Brain pericyte (primary cell): ENCODE measurements around the gene SLIT3.
"Not testable (repeated sequence)": the region's sequence is repeated elsewhere in the genome, so short reads cannot be mapped to it uniquely, and the experiment has no call there.

Experiments
- DNase-seq: peaks from one replicate; pipeline ENCODE4 v3.0.0-alpha.2; 2012; ENCODE audit warnings: low read depth, low spot score

Gene SLIT3

DNA sequence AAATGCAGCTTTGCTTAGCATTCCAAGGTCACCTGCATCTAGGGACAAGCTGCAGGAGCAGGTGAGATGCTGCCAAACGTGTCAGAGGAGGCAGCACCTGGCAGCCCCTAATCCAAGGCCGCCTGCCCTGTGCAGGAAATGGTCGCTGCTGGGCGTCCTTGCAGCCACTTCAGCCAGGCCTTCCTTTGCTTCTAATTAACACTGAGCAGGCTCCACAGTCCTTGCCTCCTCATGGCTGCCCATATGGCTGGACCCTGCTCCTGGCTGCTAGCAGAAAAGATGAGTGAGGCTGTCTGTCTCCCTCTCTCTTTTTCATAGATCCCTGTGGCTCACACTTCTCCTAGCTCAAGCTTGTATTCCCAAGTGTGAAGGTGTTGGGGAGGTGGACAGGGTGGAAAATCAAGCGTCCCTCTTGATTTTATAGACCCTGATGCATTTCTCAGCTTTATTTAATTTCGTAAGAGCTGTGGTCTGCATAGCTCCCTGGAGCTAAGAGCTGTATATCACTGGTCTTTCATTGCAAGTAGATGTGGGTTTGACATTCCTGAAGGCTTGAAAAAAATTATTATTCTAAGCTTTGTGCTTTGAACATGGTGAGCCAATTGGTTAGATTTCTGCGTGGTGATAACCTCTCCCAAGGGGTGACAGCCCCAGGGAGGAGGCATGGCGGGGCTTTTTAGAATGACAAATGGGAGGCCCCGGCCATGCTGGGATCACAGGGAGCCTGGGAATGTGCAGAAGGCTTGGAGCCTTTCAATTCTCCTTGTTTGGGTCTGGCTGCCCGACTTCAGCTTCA lies 193.8 kb downstream of the SLIT3 start:
- no peak for DNase-seq

DNA sequence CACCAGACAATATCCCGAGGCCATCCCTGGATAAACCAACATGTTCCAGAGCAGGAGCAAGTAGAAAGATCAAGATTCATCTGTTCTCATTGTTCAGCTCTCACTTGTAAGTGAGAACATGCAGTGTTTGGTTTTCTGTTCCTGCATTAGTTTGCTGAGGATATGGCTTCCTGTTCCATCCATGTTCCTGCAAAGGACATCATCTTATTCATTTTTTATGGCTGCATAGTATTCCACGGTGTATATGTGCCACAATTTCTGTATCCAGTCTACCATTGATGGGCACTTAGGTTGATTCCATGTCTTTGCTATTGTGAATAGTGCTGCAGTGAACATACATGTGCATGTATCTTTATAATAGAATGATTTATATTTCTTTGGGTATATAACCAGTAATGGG lies 195.4 kb downstream of the SLIT3 start:
- not testable (repeated sequence) for DNase-seq

GRCh38 chr5:169104937-169105494 lies 195.9 kb downstream of the SLIT3 start:
- no peak for DNase-seq

DNA sequence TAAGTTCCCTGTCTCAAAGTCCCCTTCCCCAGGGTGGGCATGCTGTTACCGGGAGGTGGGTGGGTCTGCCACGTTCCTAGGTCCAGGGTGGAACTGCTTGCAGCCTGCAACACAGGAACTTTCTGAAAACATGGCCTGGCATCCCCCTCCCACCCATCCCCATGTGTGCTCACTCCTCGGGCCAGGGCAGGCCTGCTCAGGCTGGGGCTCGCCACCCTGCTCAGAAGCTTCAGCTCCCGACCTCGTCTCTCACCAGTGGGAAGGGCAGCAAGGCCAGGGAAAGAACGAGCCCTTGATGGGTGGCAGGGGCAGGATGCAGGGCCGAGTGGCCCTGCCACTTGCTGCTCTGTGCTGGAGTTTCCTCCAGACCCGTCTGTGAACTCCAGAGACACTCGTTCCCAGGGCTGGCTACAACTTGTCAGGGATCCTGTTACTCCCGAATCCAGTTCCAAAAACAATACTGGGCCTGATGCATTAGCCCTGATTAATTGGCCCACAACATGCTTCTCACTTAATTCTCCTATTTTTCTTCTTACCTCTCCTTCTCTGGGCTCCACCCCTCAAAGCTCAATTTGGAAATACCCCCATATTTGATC lies 197.3 kb downstream of the SLIT3 start:
- DNase-seq = no peak

DNA sequence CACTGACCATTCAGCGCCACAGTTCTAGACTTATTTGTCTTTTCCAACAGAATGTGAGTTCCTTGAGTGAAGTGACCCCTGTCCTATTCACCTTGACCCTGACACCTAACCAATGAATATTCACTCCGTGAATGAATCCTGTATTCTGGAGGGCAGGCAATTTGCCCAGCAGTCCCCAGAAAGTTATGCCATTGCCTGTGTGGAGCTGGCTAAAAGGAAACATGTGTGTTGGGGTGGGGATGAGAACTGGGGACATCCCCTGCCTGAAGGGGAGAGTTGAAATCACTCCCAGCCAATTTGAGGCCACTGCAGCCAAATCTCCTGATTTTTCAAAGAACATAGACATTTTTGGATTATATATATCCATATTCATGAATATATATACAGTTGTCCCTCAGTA lies 199.0 kb downstream of the SLIT3 start:
- no peak for DNase-seq

GRCh38 chr5:169100735-169101075 lies 200.2 kb downstream of the SLIT3 start:
- no peak for DNase-seq

DNA sequence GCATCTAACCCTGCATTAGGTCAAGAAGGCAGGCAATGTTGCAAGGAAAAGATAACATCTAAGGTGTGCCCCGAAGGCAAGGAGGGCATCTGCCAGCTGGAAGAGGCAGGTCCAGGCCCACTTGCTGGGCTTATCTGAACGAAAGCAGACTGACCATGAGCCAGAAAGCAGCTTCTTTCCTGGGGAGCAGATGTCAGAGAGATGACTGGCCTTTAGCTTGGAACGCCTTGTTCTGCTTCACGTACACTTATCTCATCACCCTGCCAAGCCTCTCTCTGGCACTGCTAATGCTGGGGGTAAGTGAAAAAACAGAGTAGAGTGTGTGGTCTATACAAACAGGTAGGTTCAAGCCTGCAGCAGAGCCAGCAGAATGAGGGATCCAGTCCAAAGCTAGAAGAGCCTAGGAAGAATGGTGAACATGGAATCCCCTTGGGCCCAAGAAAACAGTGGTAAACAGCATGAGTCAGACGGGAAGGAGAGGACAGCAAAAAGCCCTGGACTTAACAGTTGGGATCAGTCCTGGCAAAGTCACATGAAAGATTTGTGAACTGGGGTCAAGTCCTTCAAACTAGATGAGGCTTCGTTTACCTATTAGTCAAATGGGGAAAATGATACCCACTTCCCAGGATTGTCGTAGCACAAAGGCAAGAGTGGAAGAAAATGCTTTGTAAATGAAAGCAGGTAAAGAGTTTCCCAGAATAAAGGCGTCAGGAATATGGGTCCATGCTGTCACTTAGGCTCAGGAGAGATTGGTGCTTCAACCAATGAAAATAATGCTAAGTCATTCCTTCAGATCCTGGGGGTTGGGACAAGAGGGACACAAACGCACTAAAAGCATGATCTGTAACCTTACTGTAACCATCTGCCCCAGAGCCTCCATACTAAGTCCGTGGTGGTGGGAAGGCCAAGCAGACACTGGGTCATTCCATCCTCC lies 200.9 kb downstream of the SLIT3 start:
- no peak for DNase-seq

DNA sequence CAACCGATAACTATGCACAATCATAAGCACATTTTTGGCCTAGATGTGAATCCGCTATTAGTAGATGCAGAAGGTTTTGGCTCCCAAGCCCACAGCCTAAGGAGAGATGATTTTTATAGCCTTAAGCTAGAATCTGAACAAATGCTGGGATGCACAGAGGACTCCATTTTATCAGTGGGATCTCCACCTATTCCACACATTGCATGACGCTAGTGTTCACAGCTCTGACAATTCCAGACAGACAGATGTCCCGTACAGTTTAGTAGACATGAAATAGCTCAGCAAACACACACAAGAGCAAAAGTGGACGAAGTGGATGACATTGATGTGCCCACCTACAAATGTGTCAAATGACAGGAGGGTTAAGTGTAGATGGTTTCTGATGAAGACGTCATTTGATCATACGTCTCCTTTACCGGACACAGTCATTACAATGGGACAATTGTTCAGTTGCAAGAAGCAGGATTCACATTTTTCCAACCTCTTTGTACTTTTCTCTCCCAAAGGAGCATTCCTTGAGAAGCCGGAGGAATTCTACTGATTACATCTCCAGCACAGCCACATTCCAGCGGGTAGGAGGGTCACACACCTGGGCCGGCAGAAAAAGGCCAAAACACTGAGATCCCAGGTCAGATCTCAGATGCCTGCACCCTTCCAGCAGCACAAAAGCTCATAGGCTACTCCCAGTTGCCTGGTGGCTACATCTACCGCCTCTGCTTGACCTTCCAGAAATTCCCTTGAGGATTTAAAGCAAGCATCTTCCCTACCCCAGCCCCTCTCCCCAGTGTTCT lies 202.4 kb downstream of the SLIT3 start:
- DNase-seq = no peak

DNA sequence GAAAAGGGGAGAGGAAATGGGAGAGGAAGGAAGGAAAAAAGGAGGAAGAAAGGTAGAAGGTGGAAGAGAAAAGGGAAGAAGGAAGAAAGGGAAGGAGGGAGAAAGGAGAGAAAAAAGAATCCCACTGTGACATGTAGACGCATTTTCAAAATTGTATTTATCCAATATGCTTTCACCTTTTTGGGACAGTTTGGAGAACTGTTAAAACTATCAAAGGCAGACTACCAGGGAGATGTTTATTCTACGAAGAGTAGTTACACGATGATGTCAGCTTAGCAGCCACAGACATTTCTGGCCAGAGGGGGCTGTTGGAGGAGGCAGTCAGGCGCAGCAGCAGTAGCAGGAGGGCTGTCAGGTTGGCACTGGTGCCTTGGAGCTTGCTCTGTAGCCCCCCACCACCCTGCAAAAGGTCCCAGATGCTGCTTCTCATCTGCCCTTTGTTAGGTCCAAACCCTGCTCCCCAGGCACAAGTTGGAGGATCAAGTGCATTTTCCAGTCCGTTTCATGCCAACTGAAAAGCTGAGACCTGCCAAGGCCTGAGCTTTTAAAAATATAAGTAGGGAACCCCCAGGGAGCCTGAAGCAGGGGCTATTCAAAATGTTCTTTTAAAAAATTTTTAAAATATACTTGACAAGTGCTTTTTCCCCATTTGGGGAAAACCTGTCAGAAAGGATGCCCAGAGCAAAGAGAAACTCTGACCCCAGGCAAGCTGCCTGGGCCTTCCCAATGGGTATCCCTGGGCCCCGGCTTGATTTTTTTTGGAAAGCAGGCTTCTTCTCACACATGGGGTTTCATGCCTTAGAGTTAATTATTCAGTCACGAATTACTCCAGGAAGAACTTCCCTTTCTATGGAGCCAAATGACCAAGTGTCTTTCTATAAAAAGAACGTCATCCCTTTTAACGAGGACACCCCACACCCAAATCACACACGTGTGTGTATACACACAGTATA lies 203.3 kb downstream of the SLIT3 start:
- DNase-seq = no peak

GRCh38 chr5:169095976-169096375 lies 205.0 kb downstream of the SLIT3 start:
- DNase-seq = no peak

DNA sequence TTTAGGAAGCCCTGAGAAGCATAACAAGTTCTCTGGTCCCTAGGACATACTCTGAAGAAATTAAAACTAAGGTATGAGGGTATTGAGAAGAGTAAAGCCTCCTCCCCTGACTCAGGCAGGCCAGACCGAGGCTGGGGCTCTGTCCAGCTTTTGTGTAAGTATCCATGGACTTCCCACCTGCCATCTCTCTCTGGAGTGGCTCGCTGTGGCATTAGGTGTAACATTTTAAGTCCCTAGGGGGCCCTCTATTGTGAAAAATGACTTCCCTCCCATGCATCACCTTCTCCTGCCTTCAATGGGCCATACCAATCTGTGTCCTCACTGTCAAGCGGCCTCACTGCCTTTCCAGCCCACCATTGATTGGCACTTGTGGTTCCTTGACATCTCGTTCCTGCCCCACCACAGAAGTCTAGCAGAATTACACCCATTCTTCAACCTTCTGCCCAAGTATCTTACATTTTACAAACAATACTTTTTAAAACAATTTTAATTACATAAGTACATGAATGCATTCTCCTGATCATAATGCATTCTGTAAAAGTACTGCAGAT lies 205.5 kb downstream of the SLIT3 start:
- no peak for DNase-seq

DNA sequence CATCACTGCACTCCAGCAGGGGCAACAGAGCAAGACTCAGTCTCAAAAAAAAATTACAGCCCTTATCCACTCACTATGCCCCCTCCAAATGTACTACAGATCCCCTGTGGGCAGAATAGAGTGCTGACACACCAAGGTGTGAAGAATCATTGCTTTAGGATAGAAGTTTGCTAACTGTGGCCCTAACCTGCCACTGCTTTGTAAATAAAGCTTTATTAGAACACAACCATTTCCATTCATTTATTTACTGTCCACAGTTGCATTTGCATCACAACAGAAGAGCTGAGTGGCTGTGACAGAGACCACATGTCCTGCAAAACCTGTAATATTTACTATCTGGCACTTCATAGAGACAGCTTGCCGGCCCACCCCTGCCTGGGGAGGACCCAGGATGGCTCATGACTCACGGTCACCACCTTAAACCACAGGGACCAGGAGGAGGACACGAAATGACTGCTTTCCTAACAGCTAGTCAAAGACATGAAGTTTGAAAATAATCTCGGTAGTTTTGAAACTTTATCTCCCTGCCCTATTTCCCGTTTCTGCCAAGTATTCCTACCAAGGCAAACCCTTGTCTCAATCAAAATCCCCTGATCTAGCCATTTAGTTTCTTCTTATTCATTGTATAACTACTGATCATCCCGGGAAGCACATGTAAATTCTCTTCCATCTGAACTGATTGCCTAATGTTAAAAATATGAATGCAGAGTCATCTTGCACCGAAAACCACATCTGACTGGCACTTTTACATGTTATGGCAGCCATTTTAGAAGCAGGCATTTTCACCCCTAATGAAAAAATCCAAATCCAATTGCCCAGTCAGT lies 206.1 kb downstream of the SLIT3 start:
- no peak for DNase-seq

DNA sequence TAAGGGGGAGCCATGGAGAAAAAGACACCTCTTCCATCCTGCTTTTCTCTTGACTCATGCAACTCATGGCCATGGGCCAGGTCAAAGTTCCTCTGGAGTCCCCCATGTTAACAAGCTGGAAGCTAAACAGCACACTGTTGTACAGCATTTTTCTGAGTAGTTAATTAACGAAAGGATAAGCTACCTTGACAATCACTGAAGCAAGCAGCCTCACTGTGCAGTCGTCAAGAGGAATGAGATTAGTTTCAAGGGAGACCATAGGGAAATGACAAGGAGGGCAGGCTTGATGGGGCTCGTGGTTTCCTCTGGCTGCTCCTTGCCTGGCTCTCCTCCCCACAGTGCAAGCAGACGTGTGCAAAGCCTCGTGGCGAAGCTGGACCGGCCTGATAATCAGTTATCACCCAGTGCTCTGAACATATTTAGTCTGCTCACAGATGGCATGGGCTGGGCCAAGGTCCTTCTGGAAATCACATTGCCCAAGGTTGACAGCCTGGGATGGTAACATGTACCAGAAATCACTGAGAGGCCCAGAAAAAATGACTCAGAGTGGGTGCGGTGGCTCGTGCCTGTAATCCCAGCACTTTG lies 209.5 kb downstream of the SLIT3 start:
- DNase-seq = no peak

GRCh38 chr5:169089343-169089742 lies 211.6 kb downstream of the SLIT3 start:
- no peak for DNase-seq

DNA sequence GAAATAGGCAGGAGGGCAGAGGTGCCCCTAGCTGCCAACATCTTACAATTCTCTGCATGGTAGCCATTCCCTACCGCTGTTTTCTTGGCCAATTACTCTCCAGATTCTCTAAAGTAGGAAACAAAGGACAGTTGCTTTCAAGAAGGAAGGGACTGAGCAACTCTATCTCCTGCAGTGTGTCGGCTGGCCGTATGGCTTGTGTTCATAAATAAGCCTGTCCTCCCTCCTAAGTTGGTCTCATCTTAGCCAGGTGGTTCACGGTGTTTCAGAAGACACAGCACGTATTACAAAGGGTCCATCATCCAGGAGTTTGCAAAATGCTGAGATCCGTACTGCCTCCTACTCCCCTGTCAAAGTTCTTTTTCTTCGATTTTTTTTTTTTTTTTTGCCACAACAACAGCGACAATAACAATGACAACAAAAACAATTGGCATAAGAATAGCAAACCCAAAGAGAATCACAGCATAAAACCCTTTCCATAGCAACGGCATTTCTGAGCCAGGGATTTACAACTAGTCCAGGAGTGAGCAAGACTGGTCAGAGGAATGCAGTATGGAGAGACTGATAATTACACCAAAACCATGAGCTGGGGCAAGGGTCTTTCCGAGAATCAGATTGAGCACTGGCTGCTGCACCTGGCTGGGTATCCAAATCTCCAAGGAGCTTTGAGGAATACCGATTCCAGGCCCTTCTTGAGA lies 212.8 kb downstream of the SLIT3 start:
- DNase-seq = no peak

- DNase-seq = no peak
Observed at GRCh38 chr5:169085636-169086035, 215.3 kb downstream of the SLIT3 start.

- DNase-seq = no peak
Observed at GRCh38 chr5:169085212-169085611, 215.7 kb downstream of the SLIT3 start.

DNA sequence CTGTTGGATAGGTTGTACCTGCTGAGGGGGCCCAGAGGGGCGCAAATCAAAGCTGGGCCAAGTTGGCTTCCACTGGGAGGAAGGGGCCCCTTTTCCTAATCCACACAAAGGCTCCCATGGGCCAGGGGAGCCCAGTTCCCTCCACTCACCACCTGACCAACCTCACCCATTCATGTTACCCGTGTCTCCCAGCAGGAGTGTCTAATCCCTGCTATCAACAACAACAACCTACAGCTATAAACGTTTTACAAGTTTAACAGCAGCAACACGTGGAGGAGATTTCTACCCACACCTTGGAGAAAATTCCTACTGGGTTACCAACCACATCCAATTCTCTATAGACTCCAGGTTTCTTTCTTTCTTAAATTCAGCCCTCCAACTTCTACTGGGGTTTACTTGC lies 216.2 kb downstream of the SLIT3 start:
- no peak for DNase-seq
